Measurements from ENCODE around the gene IPO11. TPM values are rescaled to one million over a fixed set of nuclear protein-coding genes. Genes with fewer than 3 reads are reported as not detected.

The IPO11 gene
- total and polyA plus RNA-seq, 2 of the 4 experiments (the other 2 are of a cell fraction) = 12.6 to 40.0 TPM

DNA sequence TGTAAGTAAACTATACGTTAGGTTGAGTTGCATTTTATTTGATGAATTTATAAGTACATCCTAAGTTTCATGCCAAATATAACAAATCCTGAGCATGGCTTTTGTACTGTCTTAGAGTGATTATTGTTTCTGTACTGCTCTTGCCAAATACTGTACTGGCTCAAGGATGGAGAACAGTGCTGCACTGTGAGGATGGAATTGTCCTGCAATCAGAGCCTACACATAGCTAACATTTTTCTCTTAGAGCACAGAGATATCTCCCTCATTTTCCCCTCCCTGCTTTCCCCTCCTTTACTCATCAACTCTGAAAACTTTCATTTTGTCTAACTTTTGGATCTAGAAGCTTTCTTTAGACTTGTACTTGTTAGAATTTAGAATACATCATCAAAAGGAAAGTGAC, 194.3 kb downstream of the IPO11 start:
- Histone ChIP-seq H4K91ac (ENCODE audit: insufficient read depth, low read depth, low read length) (no peak overlapping the region), H3K4me3 (ENCODE audit: insufficient read depth, low read depth, low read length) (no peak overlapping the region), H3K79me1 (ENCODE audit: low read depth in 1 of 2, low read length in 2 of 2) (no peaks in the 10 kb centered on the region), H2BK5ac (ENCODE audit: low read depth, low read length, poor library complexity, severe bottlenecking) (no peak overlapping the region), H4K5ac (ENCODE audit: low read depth, low read length) (no peak overlapping the region), H2BK15ac (ENCODE audit: low read depth, low read length) (no peak overlapping the region), H3K14ac (replicated peaks; ENCODE audit: low read depth, low read length) (no peak overlapping the region), H2AFZ (replicated peaks; ENCODE audit: low read length, poor library complexity) (no peak overlapping the region), H3K4me1 (ENCODE audit: control insufficient read depth, insufficient read depth, low read length) (no peaks in the 10 kb centered on the region), H3K4ac (ENCODE audit: low read depth, low read length) (no peak overlapping the region), H3K27me3 (ENCODE audit: control insufficient read depth, insufficient read depth, low read length) (no peaks in the 10 kb centered on the region), H3K23ac (ENCODE audit: low read depth, low read length) (no peak overlapping the region), H3K18ac (ENCODE audit: low read depth, low read length) (no peak overlapping the region), H3K36me3 (ENCODE audit: control insufficient read depth, insufficient read depth, low read length) (peaks cover 8% of the 10 kb centered on the region), H4K20me1 (ENCODE audit: insufficient read depth, low read length) (no peaks in the 10 kb centered on the region), H3K9ac (ENCODE audit: low read depth, low read length) (no peak overlapping the region), H3K27ac (ENCODE audit: insufficient read depth, low read length) (no peak overlapping the region), H2BK120ac (ENCODE audit: low read depth, low read length) (no peak overlapping the region), H4K8ac (ENCODE audit: low read depth in 2 of 2, low read length in 2 of 2) (no peak overlapping the region), H2AK5ac (ENCODE audit: low read depth, low read length) (no peak overlapping the region), H3K4me2 (ENCODE audit: low read depth, low read length) (no peak overlapping the region), H3K9me3 (ENCODE audit: control insufficient read depth, insufficient read depth, low read length) (no peaks in the 10 kb centered on the region), H3K56ac (ENCODE audit: extremely low read depth, insufficient read depth, low read length) (no peak overlapping the region), H3K9me1 (ENCODE audit: insufficient read depth, low read length) (0 out of 2 replicates have a peak, but pooled peaks cover 4% of the 10 kb centered on the region), H2AK9ac (replicated peaks; ENCODE audit: low read depth, low read length, poor library complexity) (no peak overlapping the region), H2BK20ac (ENCODE audit: low read depth, low read length) (no peak overlapping the region)
- in situ Hi-C loops (cut with MboI; ENCODE audit: low sequenced_read_pairs) = no loop called here
- peak; percentile 99 for ATAC-seq (ENCODE audit: low read depth)
- BruUV-seq (replicated peaks) = no TSS peak
- intact Hi-C loops (cut with micrococcal nuclease) = no loop called here
- no peak for TF ChIP-seq POLR2A (IDR thresholded peaks at IDR 0.05; ENCODE audit: low read depth, low read length)
- TF ChIP-seq, protein P1, sequence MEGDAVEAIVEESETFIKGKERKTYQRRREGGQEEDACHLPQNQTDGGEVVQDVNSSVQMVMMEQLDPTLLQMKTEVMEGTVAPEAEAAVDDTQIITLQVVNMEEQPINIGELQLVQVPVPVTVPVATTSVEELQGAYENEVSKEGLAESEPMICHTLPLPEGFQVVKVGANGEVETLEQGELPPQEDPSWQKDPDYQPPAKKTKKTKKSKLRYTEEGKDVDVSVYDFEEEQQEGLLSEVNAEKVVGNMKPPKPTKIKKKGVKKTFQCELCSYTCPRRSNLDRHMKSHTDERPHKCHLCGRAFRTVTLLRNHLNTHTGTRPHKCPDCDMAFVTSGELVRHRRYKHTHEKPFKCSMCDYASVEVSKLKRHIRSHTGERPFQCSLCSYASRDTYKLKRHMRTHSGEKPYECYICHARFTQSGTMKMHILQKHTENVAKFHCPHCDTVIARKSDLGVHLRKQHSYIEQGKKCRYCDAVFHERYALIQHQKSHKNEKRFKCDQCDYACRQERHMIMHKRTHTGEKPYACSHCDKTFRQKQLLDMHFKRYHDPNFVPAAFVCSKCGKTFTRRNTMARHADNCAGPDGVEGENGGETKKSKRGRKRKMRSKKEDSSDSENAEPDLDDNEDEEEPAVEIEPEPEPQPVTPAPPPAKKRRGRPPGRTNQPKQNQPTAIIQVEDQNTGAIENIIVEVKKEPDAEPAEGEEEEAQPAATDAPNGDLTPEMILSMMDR (conservative IDR thresholded peaks at IDR 0.05; ENCODE audit: low read depth, low read length) = no peak
- TF ChIP-seq SMC3 (IDR thresholded peaks at IDR 0.05; ENCODE audit: low read depth, low read length) = no peak
- no peak for TF ChIP-seq CEBPB (IDR thresholded peaks at IDR 0.05; ENCODE audit: low read depth, low read length)
- TF ChIP-seq, protein P2, sequence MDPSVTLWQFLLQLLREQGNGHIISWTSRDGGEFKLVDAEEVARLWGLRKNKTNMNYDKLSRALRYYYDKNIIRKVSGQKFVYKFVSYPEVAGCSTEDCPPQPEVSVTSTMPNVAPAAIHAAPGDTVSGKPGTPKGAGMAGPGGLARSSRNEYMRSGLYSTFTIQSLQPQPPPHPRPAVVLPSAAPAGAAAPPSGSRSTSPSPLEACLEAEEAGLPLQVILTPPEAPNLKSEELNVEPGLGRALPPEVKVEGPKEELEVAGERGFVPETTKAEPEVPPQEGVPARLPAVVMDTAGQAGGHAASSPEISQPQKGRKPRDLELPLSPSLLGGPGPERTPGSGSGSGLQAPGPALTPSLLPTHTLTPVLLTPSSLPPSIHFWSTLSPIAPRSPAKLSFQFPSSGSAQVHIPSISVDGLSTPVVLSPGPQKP (IDR thresholded peaks at IDR 0.05; ENCODE audit: borderline replicate concordance, low read depth, low read length) = no peak
- TF ChIP-seq CHD1 (IDR thresholded peaks at IDR 0.05; ENCODE audit: low read depth, low read length) = no peak
- TF ChIP-seq RAD21 (IDR thresholded peaks at IDR 0.05; ENCODE audit: low read length) = no peak
- TF ChIP-seq, protein P3, sequence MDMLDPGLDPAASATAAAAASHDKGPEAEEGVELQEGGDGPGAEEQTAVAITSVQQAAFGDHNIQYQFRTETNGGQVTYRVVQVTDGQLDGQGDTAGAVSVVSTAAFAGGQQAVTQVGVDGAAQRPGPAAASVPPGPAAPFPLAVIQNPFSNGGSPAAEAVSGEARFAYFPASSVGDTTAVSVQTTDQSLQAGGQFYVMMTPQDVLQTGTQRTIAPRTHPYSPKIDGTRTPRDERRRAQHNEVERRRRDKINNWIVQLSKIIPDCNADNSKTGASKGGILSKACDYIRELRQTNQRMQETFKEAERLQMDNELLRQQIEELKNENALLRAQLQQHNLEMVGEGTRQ (IDR thresholded peaks at IDR 0.05; ENCODE audit: low read depth, low read length) = no peak
- TF ChIP-seq MAZ (IDR thresholded peaks at IDR 0.05; ENCODE audit: borderline replicate concordance, low read depth, low read length) = no peak
- TF ChIP-seq MXI1 (IDR thresholded peaks at IDR 0.05; ENCODE audit: borderline replicate concordance, low read depth, low read length) = no peak
- no peak for TF ChIP-seq FOS (IDR thresholded peaks at IDR 0.05; ENCODE audit: low read depth, low read length)
- no peak for TF ChIP-seq BHLHE40 (IDR thresholded peaks at IDR 0.05; ENCODE audit: low read depth, low read length)
- TF ChIP-seq NFE2L2 (IDR thresholded peaks at IDR 0.05; ENCODE audit: low read depth, low read length) = no peak
- TF ChIP-seq MAFK (IDR thresholded peaks at IDR 0.05; ENCODE audit: low read depth, low read length) = no peak
- dilution Hi-C loops (cut with HindIII; ENCODE audit: low sequenced_read_pairs, unreplicated experiment) = no loop called here
- CTCF ChIA-PET = interaction anchor here (1.0 to 1.4 kb wide), 3 partner anchors 10 to 147 kb away, joined by 3 to 4 read pairs (median 3); no protein-coding TSS in a partner anchor
- POLR2A ChIA-PET (ENCODE audit: unreplicated experiment) = no interaction called here
- WGBS, 2 experiments (ENCODE audit: extremely low coverage in 2 of 2, insufficient read length in 1 of 2) = no CpG with 5 or more reads among the region's 1 CpG
- DNase-seq = peak; percentile 57

Data from IMR-90 (cell line).